ENCODE results near the gene CD300LD. TPM values are rescaled to one million over a fixed set of nuclear protein-coding genes. Genes with fewer than 3 reads are reported as not detected.

CD300LD gene
- not detected in 2 replicates for total RNA-seq

GRCh38 chr17:74592087-74592990 lies at the start of gene CD300LD:
Gene CD300LD (minus strand): TSS chr17:74592283. CDS start chr17:74592202, 81 bp downstream.

GRCh38 chr17:74623693-74624093 lies 31.6 kb upstream of the CD300LD start, which contains the start of gene CD300E:
Gene CD300E (minus strand): TSS chr17:74623738. CDS start chr17:74623621, 117 bp downstream.

GRCh38 chr17:74567397-74567796 lies 24.7 kb downstream of the CD300LD start, which contains the start of gene CD300H:
Gene CD300H (minus strand): TSS chr17:74567509.

GRCh38 chr17:74545843-74546230 lies 46.2 kb downstream of the CD300LD start, which contains the start of gene CD300C:
Gene CD300C (minus strand): TSS chr17:74546115. CDS start chr17:74545782, 333 bp downstream.

GRCh38 chr17:74531231-74531761 lies 60.8 kb downstream of the CD300LD start, which contains the start of gene CD300LB:
Gene CD300LB (minus strand): TSS chr17:74531475. CDS start chr17:74531350, 125 bp downstream.

Other genes with a start within 250 kb of the CD300LD start
- gene BTBD17, start 230.4 kb downstream of the CD300LD start, total RNA-seq = not detected in 2 replicates
- not detected in 2 replicates for gene GPR142, start 224.8 kb downstream of the CD300LD start, total RNA-seq
- gene GPRC5C, start 160.2 kb downstream of the CD300LD start, total RNA-seq = 1.3 and 1.6 TPM in 2 replicates
- gene CD300A, start 125.6 kb downstream of the CD300LD start, total RNA-seq = not detected in 2 replicates
- not detected in 2 replicates for gene CD300LB, start 60.8 kb downstream of the CD300LD start, total RNA-seq
- gene CD300C, start 46.2 kb downstream of the CD300LD start, total RNA-seq = not detected in 2 replicates
- gene CD300H, start 24.8 kb downstream of the CD300LD start, total RNA-seq = not detected in 2 replicates
- not detected in 2 replicates for gene CD300E, start 31.5 kb upstream of the CD300LD start, total RNA-seq
- gene CD300LF, start 120.6 kb upstream of the CD300LD start, total RNA-seq = not detected in 2 replicates
- 0.67 and 0.89 TPM in 2 replicates for gene RAB37, start 145.0 kb upstream of the CD300LD start, total RNA-seq
- gene NHERF1, start 156.3 kb upstream of the CD300LD start, total RNA-seq = 36.0 and 40.7 TPM in 2 replicates
- gene NAT9, start 184.1 kb upstream of the CD300LD start, total RNA-seq = 23.2 and 24.4 TPM in 2 replicates